ENCODE results near the gene SHOX. TPM values are rescaled to one million over a fixed set of nuclear protein-coding genes. Genes with fewer than 3 reads are reported as not detected.
"Not testable (repeated sequence)": the region's sequence is repeated elsewhere in the genome, so short reads cannot be mapped to it uniquely, and the experiment has no call there.

SHOX gene
- total RNA-seq, result not detected in 2 replicates

- no peak for DNase-seq (ENCODE audit: low read depth)
Measured at GRCh38 chrX:630612-631496, at the start of gene SHOX. SHOX (plus strand) TSS chrX:630791; CDS start chrX:630898, 107 bp downstream.

GRCh38 chrX:581066-581465 is 49.5 kb upstream of the SHOX start:
- no peak for DNase-seq (ENCODE audit: low read depth)

- DNase-seq (ENCODE audit: low read depth), result no peak
Measured at GRCh38 chrX:581720-582298, 48.8 kb upstream of the SHOX start.

- DNase-seq (ENCODE audit: low read depth), result no peak
Measured at GRCh38 chrX:584572-584971, 46.0 kb upstream of the SHOX start.

GRCh38 chrX:585115-585808 is 45.3 kb upstream of the SHOX start:
- no peak for DNase-seq (ENCODE audit: low read depth)

- DNase-seq (ENCODE audit: low read depth), result no peak
Measured at GRCh38 chrX:586351-586750, 44.2 kb upstream of the SHOX start.

GRCh38 chrX:589261-589660 is 41.3 kb upstream of the SHOX start:
- not testable (repeated sequence) for DNase-seq (ENCODE audit: low read depth)

GRCh38 chrX:590693-591404 is 39.7 kb upstream of the SHOX start:
- DNase-seq (ENCODE audit: low read depth), result no peak

GRCh38 chrX:599837-600715 is 30.5 kb upstream of the SHOX start:
- DNase-seq (ENCODE audit: low read depth), result no peak

GRCh38 chrX:603029-603428 is 27.6 kb upstream of the SHOX start:
- DNase-seq (ENCODE audit: low read depth), result not testable (repeated sequence)

- not testable (repeated sequence) for DNase-seq (ENCODE audit: low read depth)
Measured at GRCh38 chrX:604616-605015, 26.0 kb upstream of the SHOX start.

- DNase-seq (ENCODE audit: low read depth), result not testable (repeated sequence)
Measured at GRCh38 chrX:608088-608487, 22.5 kb upstream of the SHOX start.

GRCh38 chrX:614136-614535 is 16.5 kb upstream of the SHOX start:
- no peak for DNase-seq (ENCODE audit: low read depth)

GRCh38 chrX:617401-617800 is 13.2 kb upstream of the SHOX start:
- DNase-seq (ENCODE audit: low read depth), result no peak

GRCh38 chrX:617891-618290 is 12.7 kb upstream of the SHOX start:
- no peak for DNase-seq (ENCODE audit: low read depth)

- DNase-seq (ENCODE audit: low read depth), result not testable (repeated sequence)
Measured at GRCh38 chrX:618304-618703, 12.3 kb upstream of the SHOX start.

- DNase-seq (ENCODE audit: low read depth), result no peak
Measured at GRCh38 chrX:618761-619450, 11.7 kb upstream of the SHOX start.

- no peak for DNase-seq (ENCODE audit: low read depth)
Measured at GRCh38 chrX:619451-619811, 11.2 kb upstream of the SHOX start.

GRCh38 chrX:619812-620531 is 10.6 kb upstream of the SHOX start:
- DNase-seq (ENCODE audit: low read depth), result no peak
